Endothelial cell of umbilical vein (primary cell): ENCODE measurements around the gene MUC13. TPM values are rescaled to one million over a fixed set of nuclear protein-coding genes. Genes with fewer than 3 reads are reported as not detected.

Experiments used
- Bru-seq: library from RNA; stranded (reverse); fragments of 400-500 nt; gene quantifications from one replicate; lab custom pipeline; 2021; lab: Mats Ljungman, UMichigan
- BruChase-seq, 2 experiments: library from RNA; stranded (reverse); fragments of 400-500 nt; gene quantifications; one replicate each; lab custom pipeline; 2021; lab: Mats Ljungman, UMichigan
- BruUV-seq: library from RNA; stranded (reverse); fragments of 400-500 nt; replicated peaks from 2 replicates; lab custom pipeline; 2021; lab: Mats Ljungman, UMichigan
- CTCF ChIA-PET: fragments of 300-600, 350-600 bp; sonication (Branson Sonifier 250); formaldehyde crosslinking; loops from one replicate; lab custom pipeline; 2021; ENCODE audit warnings: antibody characterized with exemption, inconsistent platforms; lab: Charles Lee
- POLR2A ChIA-PET: fragments of 300-600, 350-600 bp; sonication (Branson Sonifier 250); formaldehyde crosslinking; loops from one replicate; lab custom pipeline; 2021; ENCODE audit warnings: antibody characterized with exemption, inconsistent platforms; lab: Charles Lee
- DNase-seq: peaks from one replicate; pipeline ENCODE4 v3.0.0-alpha.2; 2011; ENCODE audit warnings: low read depth, low spot score
- FAIRE-seq: peaks from 2 replicates; lab custom pipeline; 2011; peaks lifted over from hg19 to GRCh38; lab: Jason Lieb, UNC
- H2AFZ ChIP-seq: 2 replicates; pipeline ENCODE4 v1.6.0; 2012; ENCODE audit warnings: low read depth, low read length, control low read depth, inconsistent platforms
- H3K27ac ChIP-seq: 2 replicates; pipeline ENCODE4 v1.5.1; 2011; ENCODE audit warnings: low read depth, mild to moderate bottlenecking, control low read depth, low read length, moderate library complexity; ENCODE audit not compliant: insufficient read depth
- H3K27me3 ChIP-seq, 2 experiments: 2 replicates each; pipeline versions ENCODE4 v1.6.0 to v1.6.1; 2011; ENCODE audit warnings: low read length in 2 of 2, mixed read lengths in 1 of 2; ENCODE audit not compliant: control insufficient read depth in 2 of 2, insufficient read depth in 2 of 2
- H3K36me3 ChIP-seq, 2 experiments: 2 replicates in 1 of 2; 3 replicates in 1 of 2; pipeline ENCODE4 v1.5.1; 2011; ENCODE audit warnings: low read length in 2 of 2, mild to moderate bottlenecking in 1 of 2, moderate library complexity in 1 of 2; ENCODE audit not compliant: control insufficient read depth in 2 of 2, insufficient read depth in 2 of 2; ENCODE audit errors: extremely low read depth in 1 of 2
- H3K4me1 ChIP-seq: 3 replicates; pipeline ENCODE4 v1.5.1; 2011; ENCODE audit warnings: mild to moderate bottlenecking, low read length; ENCODE audit not compliant: control insufficient read depth, insufficient read depth; ENCODE audit errors: extremely low read depth
- H3K4me2 ChIP-seq: 2 replicates; pipeline ENCODE4 v1.6.1; 2011; ENCODE audit warnings: low read length, control low read depth, mixed read lengths; ENCODE audit not compliant: insufficient read depth
- H3K4me3 ChIP-seq, 3 experiments: fragments of 200-600 bp in 1 of 3; sonication (generic), shearing (Covaris generic) in 1 of 3; replicated peaks in 1 of 3; 2 replicates each; pipeline ENCODE4 v1.5.1; 2011 to 2016; ENCODE audit warnings: control low read depth in 3 of 3, low read length in 3 of 3, mild to moderate bottlenecking in 2 of 3, inconsistent platforms in 1 of 3, low read depth in 1 of 3, moderate library complexity in 1 of 3; ENCODE audit not compliant: insufficient read depth in 1 of 3
- H3K79me2 ChIP-seq: 2 replicates; pipeline ENCODE4 v1.6.0; 2012; ENCODE audit warnings: low read length, inconsistent platforms; ENCODE audit not compliant: control insufficient read depth, insufficient read depth
- H3K9ac ChIP-seq: replicated peaks from 2 replicates; pipeline ENCODE3; 2011; ENCODE audit warnings: low read length, control low read depth; ENCODE audit not compliant: insufficient read depth; ENCODE audit errors: extremely low read depth
- H3K9me1 ChIP-seq: replicated peaks from 3 replicates; pipeline ENCODE4 v1.6.0; 2011; ENCODE audit warnings: mild to moderate bottlenecking, low read length; ENCODE audit not compliant: control insufficient read depth, insufficient read depth; ENCODE audit errors: extremely low read depth
- H3K9me3 ChIP-seq: replicated peaks from 2 replicates; pipeline ENCODE4 v1.5.1; 2012; ENCODE audit warnings: low read length, inconsistent platforms; ENCODE audit not compliant: control insufficient read depth, insufficient read depth
- H4K20me1 ChIP-seq: replicated peaks from 2 replicates; pipeline ENCODE3; 2011; ENCODE audit warnings: mild to moderate bottlenecking, low read length; ENCODE audit not compliant: control insufficient read depth, insufficient read depth; ENCODE audit errors: extremely low read depth
- FOS ChIP-seq: IDR thresholded peaks from 2 replicates; pipeline ENCODE4 v1.6.1; 2011; ENCODE audit warnings: mild to moderate bottlenecking, low read length, moderate library complexity, borderline replicate concordance; ENCODE audit not compliant: insufficient read depth
- GATA2 ChIP-seq: IDR thresholded peaks from 2 replicates; pipeline ENCODE4 v1.7.0; 2011; ENCODE audit warnings: low read depth, mild to moderate bottlenecking, moderate library complexity, mixed read lengths, low read length; ENCODE audit not compliant: insufficient read length, insufficient read depth
- JUN ChIP-seq: IDR thresholded peaks from 2 replicates; pipeline ENCODE4 v1.6.1; 2011; ENCODE audit warnings: borderline replicate concordance, low read depth; ENCODE audit not compliant: insufficient read length, insufficient read depth
- MYC ChIP-seq: IDR thresholded peaks from one replicate; pipeline ENCODE4 v1.6.1; 2011; ENCODE audit warnings: mild to moderate bottlenecking, low read depth, low read length
- POLR2A ChIP-seq: IDR thresholded peaks from 2 replicates; pipeline ENCODE4 v1.6.1; 2012; ENCODE audit warnings: low read depth, mild to moderate bottlenecking, control low read depth, low read length
- POLR2AphosphoS5 ChIP-seq: IDR thresholded peaks from 2 replicates; pipeline ENCODE4 v1.6.1; 2012; ENCODE audit warnings: low read depth, mild to moderate bottlenecking, control low read depth, low read length, moderate library complexity; ENCODE audit not compliant: insufficient read depth
- dilution Hi-C: fragments of 300-500 bp; cut with MboI; formaldehyde crosslinking; loops from one replicate; pipeline ENCODE4 v1.15.0; 2019; ENCODE audit warnings: low sequenced_read_pairs; ENCODE audit not compliant: extremely low pct_ligation_motif_present
- intact Hi-C: fragments of 100-400 bp; cut with micrococcal nuclease; formaldehyde crosslinking; loops from one replicate; pipeline ENCODE4 v1.10.0; 2022
- long read RNA-seq: library from polyadenylated mRNA; stranded (forward); transcript quantifications from one replicate; pipeline ENCODE4 v2.0.0, GENCODE V29; 2021
- polyA minus RNA-seq, 3 experiments: library from RNA; depleted of rRNA, polyadenylated mRNA; stranded (reverse); fragments of >200 nt; gene quantifications; 1 replicate in 1 of 3; 2 replicates in 2 of 3; pipeline ENCODE4 v1.2.3, GENCODE V29; 2011
- polyA plus RNA-seq, 4 experiments: library from polyadenylated mRNA; depleted of rRNA in 3 of 4; stranded (reverse) in 3 of 4; unstranded in 1 of 4; fragments of >200 nt; gene quantifications; 2 replicates each; pipeline versions ENCODE4 v1.2.1 to v1.2.3, GENCODE V29; 2011 to 2012; ENCODE audit warnings: missing spikeins in 1 of 4
- total RNA-seq: library from RNA; stranded (reverse); gene quantifications from 2 replicates; pipeline ENCODE4 v1.2.3, GENCODE V29; 2021
- TF ChIP-seq, protein P1 (sequence below): IDR thresholded peaks from 2 replicates; pipeline ENCODE4 v1.6.1; 2011; ENCODE audit not compliant: insufficient read depth, insufficient read length

Gene MUC13, protein sequence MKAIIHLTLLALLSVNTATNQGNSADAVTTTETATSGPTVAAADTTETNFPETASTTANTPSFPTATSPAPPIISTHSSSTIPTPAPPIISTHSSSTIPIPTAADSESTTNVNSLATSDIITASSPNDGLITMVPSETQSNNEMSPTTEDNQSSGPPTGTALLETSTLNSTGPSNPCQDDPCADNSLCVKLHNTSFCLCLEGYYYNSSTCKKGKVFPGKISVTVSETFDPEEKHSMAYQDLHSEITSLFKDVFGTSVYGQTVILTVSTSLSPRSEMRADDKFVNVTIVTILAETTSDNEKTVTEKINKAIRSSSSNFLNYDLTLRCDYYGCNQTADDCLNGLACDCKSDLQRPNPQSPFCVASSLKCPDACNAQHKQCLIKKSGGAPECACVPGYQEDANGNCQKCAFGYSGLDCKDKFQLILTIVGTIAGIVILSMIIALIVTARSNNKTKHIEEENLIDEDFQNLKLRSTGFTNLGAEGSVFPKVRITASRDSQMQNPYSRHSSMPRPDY
- not detected in 2 replicates for total RNA-seq
- polyA plus RNA-seq = not detected in 2 replicates
- polyA plus RNA-seq (2011; cell fraction: cytosol; rRNA removed) = not detected in 2 replicates
- not detected in 2 replicates for polyA plus RNA-seq (2011; cell fraction: nucleus; rRNA removed)
- polyA plus RNA-seq (2012) = not detected in 2 replicates
- not detected in 2 replicates for polyA minus RNA-seq
- 3.1 TPM for polyA minus RNA-seq (2011; cell fraction: cytosol; rRNA and poly(A)+ RNA removed)
- not detected in 2 replicates for polyA minus RNA-seq (2011; cell fraction: nucleus; rRNA and poly(A)+ RNA removed)
- Bru-seq, nascent RNA = percentile 3 among the genes with signal in this experiment
- BruChase-seq, experiment 1, labeled RNA remaining after a 6-hour chase = percentile 6 among the genes with signal in this experiment
- percentile 8 among the genes with signal in this experiment for BruChase-seq, experiment 2, labeled RNA remaining after a 2-hour chase
- long read RNA-seq = 0 reads

DNA sequence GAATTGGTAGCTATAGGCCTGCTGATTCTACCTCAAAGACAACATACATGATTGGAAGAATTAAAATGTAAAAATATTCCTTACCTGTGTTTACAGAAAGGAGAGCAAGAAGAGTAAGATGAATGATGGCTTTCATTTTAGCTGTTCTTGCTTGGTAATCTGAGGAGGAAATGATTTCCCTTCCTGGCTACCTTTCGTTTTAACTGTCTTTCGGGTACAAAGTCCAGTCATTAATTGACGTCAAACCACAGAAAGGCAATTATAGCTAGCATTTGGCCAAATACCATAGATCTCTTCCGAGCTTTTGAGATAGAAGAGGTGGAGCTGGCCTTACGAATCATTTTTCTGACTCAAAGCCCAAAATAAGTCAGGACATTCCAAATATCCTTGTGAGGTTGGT, at the start of gene MUC13:
Gene MUC13 (minus strand): TSS at position 175 of the 400 bp plus-strand sequence. CDS start 39 bp downstream, at position 136.
- peaks cover 1 to 2% of the 10 kb centered on the region in 2 experiments for H3K27me3 ChIP-seq
- H3K27ac ChIP-seq = no peak within 1 kb of the TSS
- ChIA-PET CTCF (interaction anchor here (0.8 to 1.8 kb wide), 5 partner anchors 13 to 652 kb away, joined by 3 to 7 read pairs (median 4); no protein-coding TSS in a partner anchor), POLR2A (no interaction called here)
- intact Hi-C loops = no loop called here
- no peak within 1 kb of the TSS for H3K9ac ChIP-seq
- no peaks in the 10 kb centered on the region for H3K4me1 ChIP-seq
- H3K79me2 ChIP-seq = no peaks in the 10 kb centered on the region
- FAIRE-seq (no peak), DNase-seq (no peak)
- H3K4me3 ChIP-seq = no peak within 1 kb of the TSS
- TF ChIP-seq, protein P1, sequence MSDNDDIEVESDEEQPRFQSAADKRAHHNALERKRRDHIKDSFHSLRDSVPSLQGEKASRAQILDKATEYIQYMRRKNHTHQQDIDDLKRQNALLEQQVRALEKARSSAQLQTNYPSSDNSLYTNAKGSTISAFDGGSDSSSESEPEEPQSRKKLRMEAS = no peak
- TF ChIP-seq JUN (no peak), POLR2AphosphoS5 (no peak), POLR2A (no peak), FOS (no peak), GATA2 (no peak), MYC (no peak)
- no peaks in the 10 kb centered on the region for H3K36me3 ChIP-seq
- no TSS peak for BruUV-seq
- H4K20me1 ChIP-seq = no peaks in the 10 kb centered on the region
- H2AFZ ChIP-seq = no peak within 1 kb of the TSS
- no peaks in the 10 kb centered on the region for H3K9me3 ChIP-seq
- no peaks in the 10 kb centered on the region for H3K9me1 ChIP-seq
- dilution Hi-C loops = no loop called here
- no peak within 1 kb of the TSS for H3K4me2 ChIP-seq
